EH (cell line): ENCODE measurements around the gene MTURN.
"Not testable (repeated sequence)": the region's sequence is repeated elsewhere in the genome, so short reads cannot be mapped to it uniquely, and the experiment has no call there.

Experiments used
- DNase-seq: peaks from one replicate; pipeline ENCODE4 v3.0.0-alpha.2; 2015; ENCODE audit warnings: low read depth

Gene MTURN

GRCh38 chr7:30134611-30135300, at the start of gene MTURN:
TSS of gene MTURN (plus strand) at chr7:30134986. CDS start at chr7:30135137, 151 bp downstream.
- peak; percentile 81 for DNase-seq

DNA sequence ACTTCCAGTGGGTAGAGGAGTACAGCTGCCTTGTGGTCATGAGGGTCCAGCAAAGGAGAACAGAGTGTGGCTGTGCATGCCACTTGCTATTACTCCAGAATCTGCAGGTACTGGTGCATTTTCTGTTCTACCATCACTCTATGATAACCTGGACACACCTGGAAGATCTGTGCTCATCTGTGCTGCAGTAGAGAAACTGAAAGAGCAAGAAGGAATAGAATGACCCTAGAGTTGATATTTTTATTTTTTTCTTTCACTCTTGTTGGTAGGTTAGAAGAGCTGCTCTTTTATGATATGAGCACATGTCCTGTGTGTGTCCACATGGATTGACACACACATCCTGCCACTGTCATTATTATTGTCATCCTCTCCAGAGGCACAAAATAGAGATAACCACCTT, 48.3 kb upstream of the MTURN start:
- DNase-seq, result no peak

- DNase-seq, result no peak
Measured at GRCh38 chr7:30087371-30087770, 47.4 kb upstream of the MTURN start.

DNA sequence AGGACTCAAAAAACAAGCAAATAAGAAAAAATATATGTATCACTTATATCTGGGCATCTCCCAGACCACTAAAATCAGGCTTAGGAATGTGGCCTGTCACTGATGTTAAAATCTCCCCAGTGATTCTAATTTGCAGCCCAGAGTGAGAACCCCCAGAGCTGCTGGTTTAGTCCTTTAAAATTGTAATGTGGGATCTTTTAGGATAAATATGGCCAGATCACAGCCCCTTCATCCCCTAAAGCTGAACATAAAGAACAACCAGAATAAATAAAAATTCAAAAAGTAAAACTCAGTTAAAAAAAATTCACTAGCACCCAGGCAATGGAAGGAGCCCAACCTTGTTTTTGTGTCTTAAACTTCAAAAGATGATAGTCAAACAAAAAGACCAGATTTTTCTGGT, 46.4 kb upstream of the MTURN start:
- DNase-seq, result no peak

DNA sequence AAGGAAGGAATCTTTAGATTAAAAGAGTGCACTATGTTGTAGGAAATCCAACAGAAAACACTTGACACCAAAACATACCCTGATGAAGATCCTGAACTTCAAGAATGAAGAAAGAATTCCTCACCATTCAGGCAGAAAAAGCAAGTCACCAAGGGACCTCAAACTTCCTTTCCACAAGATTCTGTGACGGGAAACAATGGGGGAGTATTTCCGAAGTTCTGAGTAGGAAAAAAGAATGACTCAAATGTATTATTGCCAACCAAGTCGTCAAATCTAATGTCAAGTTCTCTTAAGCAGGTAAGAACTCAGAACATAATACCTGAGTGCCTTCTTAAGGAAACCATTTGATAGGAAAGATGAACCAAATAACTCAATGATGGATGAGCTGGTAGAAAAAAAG, 44.7 kb upstream of the MTURN start:
- DNase-seq, result no peak

DNA sequence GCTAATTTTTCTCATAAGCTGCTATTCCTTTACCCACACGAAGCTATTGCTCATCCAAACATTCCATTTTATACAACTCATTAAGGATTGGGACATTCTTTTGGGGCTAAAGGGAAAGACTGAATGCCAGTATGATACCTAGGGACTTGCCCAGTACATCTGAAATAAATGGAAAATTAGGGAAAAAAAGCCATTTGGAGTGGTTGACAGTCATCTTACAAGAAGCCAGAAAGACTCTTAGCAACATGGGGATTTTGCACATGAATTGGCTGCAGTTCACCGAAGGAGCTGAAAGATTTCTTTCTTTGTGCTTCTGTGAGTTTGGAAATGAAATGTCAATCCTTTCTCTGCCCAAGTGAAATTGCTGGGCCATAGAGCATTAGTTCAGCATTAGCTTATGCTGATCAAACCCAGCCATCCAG, 43.3 kb upstream of the MTURN start:
- DNase-seq, result peak; percentile 90

- no peak for DNase-seq
Measured at GRCh38 chr7:30091987-30092386, 42.8 kb upstream of the MTURN start.

- no peak for DNase-seq
Measured at GRCh38 chr7:30093420-30093952, 41.3 kb upstream of the MTURN start.

GRCh38 chr7:30098599-30098998, 36.2 kb upstream of the MTURN start:
- not testable (repeated sequence) for DNase-seq

DNA sequence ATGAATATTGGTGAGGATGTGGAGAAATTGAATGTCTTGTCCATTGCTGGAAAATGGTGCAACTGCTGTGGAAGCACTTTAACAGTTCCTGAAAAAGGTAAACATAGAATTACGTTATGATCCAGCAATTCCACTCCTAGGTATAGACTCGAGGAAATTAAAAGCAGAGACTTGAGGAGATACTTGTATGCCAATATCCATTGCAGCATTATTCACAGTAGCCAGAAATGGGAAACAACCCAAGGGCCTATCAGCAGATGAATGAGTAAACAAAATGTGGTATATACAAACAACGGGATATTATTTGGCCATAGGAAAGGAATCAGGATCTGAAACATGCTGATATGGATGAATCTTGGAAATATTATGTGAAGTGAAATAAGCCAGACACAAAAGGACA, 32.5 kb upstream of the MTURN start:
- DNase-seq, result no peak

DNA sequence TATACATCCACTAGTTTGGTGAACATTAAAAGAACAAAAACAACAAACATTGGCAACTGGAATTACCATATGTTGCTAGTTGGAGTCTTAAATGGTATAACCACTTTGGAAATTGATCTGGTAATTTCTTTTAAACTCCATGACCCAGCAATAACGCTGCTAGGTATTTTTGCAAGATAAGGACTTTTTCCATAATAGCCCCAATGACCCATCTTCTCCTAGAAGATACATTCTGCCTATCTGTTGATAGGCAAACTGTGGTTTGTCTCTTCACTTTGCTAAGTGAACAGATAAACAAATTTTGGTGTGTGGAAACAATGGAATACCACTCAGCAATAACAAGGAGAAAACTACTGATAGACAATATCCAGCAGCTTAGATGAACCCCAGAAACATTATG, 30.6 kb upstream of the MTURN start:
- DNase-seq, result no peak

DNA sequence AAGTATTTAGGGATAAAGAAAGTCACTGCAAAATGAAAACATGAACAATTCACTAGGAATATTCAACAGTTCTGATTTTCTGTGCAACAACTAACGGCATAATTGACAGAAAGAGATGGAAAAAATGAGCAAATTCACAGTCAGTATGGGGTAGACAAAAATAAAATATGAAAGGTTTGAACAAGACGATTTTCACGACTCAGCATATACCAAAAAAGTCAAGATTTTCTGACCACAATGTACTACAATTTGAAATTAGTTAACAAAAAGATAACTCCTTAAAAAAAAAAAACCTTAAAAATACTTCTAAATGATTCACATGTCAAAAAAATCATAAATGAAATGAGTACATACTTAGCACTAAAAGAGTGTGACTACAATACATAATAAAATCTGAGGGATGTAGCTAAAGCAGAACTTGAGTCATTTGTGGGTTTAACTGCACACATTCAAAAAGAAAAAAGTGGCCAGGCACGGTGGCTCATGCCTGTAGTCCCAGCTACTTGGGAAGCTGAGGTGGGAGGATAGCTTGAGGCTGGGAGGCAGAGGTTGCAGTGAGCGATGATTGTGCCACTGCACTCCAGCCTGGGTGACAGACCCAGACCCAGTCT, 22.6 kb upstream of the MTURN start:
- no peak for DNase-seq

- DNase-seq, result no peak
Measured at GRCh38 chr7:30113144-30113543, 21.6 kb upstream of the MTURN start.

DNA sequence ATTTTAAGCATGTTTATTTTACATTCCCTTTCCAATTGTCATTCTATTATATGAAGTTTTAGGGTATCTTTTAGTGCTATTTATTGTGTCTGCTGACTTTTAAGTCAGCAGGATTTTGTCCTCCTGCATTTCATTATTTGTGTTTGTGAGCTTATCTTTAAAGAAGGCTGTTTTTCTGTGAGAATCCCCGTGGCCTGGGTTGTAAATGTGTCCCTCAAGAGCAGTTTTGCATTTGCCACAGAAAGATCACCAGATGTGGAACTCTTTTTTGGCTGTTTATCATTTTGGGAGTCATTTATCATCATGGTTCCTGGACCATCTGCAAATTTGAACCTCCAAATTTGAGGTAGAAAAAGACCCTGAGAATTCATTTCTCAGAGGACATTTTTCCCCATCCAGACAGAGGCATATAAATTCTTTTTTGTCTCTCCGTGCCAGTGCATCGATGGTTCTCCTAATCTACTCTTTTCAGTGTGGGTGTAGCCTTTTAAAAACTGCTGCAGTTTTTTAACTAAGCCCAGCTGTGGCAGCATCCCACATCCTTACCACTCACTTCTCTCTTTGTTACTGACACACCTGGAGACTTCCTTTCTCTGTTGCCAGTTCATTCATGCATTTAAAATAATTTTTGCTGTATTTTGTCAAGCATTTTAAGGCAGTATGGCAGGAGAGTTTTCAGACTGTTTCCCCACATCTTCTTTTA, 20.1 kb upstream of the MTURN start:
- DNase-seq, result no peak

DNA sequence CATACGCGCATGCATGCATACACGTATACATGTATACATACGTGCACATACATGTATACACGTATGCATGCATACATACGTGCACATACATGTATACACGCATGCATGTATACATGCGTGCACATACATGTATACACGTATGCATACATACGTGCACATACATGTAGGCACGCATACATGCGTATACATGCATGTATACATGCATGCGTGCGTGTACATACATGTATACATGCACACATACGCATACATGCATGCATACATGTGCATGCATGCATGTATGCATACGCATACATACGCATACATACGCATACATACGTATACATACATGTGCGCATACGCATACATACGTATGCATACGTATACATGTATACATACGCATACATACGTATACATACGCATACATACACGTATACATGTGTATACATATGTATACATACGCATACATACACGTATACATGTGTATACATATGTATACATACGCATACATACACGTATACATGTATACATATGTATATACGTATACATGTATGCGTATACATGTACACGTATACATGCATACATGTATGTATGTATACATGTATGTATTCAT, 19.0 kb upstream of the MTURN start:
- DNase-seq, result no peak

- peak; percentile 61 for DNase-seq
Measured at GRCh38 chr7:30116771-30117170, 18.0 kb upstream of the MTURN start.

- DNase-seq, result peak; percentile 15
Measured at GRCh38 chr7:30117896-30118295, 16.9 kb upstream of the MTURN start.

GRCh38 chr7:30119890-30120577, 14.8 kb upstream of the MTURN start:
- no peak for DNase-seq

GRCh38 chr7:30133736-30134610, 813 bp upstream of the MTURN start:
- no peak for DNase-seq

GRCh38 chr7:30135301-30136116, 723 bp downstream of the MTURN start:
- DNase-seq, result peak; percentile 65
